Measurements from ENCODE around the gene SLC25A18.

The SLC25A18 gene

GRCh38 chr22:17601031-17601430 lies 37.7 kb downstream of the SLC25A18 start:
- Histone ChIP-seq H3K27ac (no peak overlapping the region), H3K4me3 (no peak overlapping the region)
- DNase-seq (ENCODE audit: low spot score), result no peak
- TF ChIP-seq CTCF (IDR thresholded peaks at IDR 0.05), result no peak

GRCh38 chr22:17603668-17604067 lies 40.4 kb downstream of the SLC25A18 start:
- Histone ChIP-seq H3K4me3 (no peak overlapping the region), H3K27ac (no peak overlapping the region)
- no peak for DNase-seq (ENCODE audit: low spot score)
- no peak for TF ChIP-seq CTCF (IDR thresholded peaks at IDR 0.05)

- TF ChIP-seq CTCF (IDR thresholded peaks at IDR 0.05), result no peak
- no peak for DNase-seq (ENCODE audit: low spot score)
- no peak overlapping the region for H3K27ac ChIP-seq
- no peak overlapping the region for H3K4me3 ChIP-seq
Measured at GRCh38 chr22:17606496-17606895, 43.2 kb downstream of the SLC25A18 start.

GRCh38 chr22:17607891-17608521 lies 44.7 kb downstream of the SLC25A18 start:
- TF ChIP-seq CTCF (IDR thresholded peaks at IDR 0.05), result no peak
- H3K4me3 ChIP-seq, result no peak overlapping the region
- H3K27ac ChIP-seq, result no peak overlapping the region
- no peak for DNase-seq (ENCODE audit: low spot score)

- DNase-seq (ENCODE audit: low spot score), result no peak
- TF ChIP-seq CTCF (IDR thresholded peaks at IDR 0.05), result no peak
- H3K27ac ChIP-seq, result no peak overlapping the region
- no peak overlapping the region for H3K4me3 ChIP-seq
Measured at GRCh38 chr22:17612057-17612456, 48.8 kb downstream of the SLC25A18 start.

GRCh38 chr22:17613280-17613679 lies 50.0 kb downstream of the SLC25A18 start:
- no peak for DNase-seq (ENCODE audit: low spot score)
- TF ChIP-seq CTCF (IDR thresholded peaks at IDR 0.05), result no peak
- no peak overlapping the region for H3K4me3 ChIP-seq
- H3K27ac ChIP-seq, result no peak overlapping the region

- no peak for DNase-seq (ENCODE audit: low spot score)
- H3K27ac ChIP-seq, result peak overlapping the region; percentile 74 to 94
- TF ChIP-seq CTCF (IDR thresholded peaks at IDR 0.05), result no peak
- H3K4me3 ChIP-seq, result peak overlapping the region; percentile 100
Measured at GRCh38 chr22:17627961-17628405, 64.7 kb downstream of the SLC25A18 start.
